HepG2 (cell line): Measurements from ENCODE around the gene IRF5. TPM values are rescaled to one million over a fixed set of nuclear protein-coding genes. Genes with fewer than 3 reads are reported as not detected.
A peak's percentile ranks its signal among the peaks of the same experiment; 100 is the strongest.

Experiments used
- ATAC-seq: fragments of 200-7000 bp; cut with Tn5 transposase; 3 replicates; pipeline ENCODE4 v1.9.1; 2020; ENCODE audit warnings: mild to moderate bottlenecking, moderate library complexity
- BruUV-seq: library from RNA; stranded (reverse); fragments of 400-500 nt; replicated peaks from 2 replicates; lab custom pipeline; 2021; lab: Mats Ljungman, UMichigan
- CTCF ChIA-PET: fragments of 300-600 bp; formaldehyde crosslinking; extraction: SDS; loops from one replicate; lab custom pipeline; 2021; ENCODE audit warnings: low total read pairs, inconsistent platforms, low intra/inter-chr PET ratio; lab: Yijun Ruan, JAX
- POLR2A ChIA-PET: fragments of 350-600 bp; sonication (Branson Sonifier 250); formaldehyde crosslinking; loops from one replicate; lab custom pipeline; 2020; ENCODE audit warnings: antibody characterized with exemption, inconsistent platforms; lab: Yijun Ruan, JAX
- DNase-seq: peaks from one replicate; pipeline ENCODE4 v3.0.0-alpha.2; 2015; ENCODE audit warnings: low spot score
- FAIRE-seq: peaks from 3 replicates; lab custom pipeline; 2011; peaks lifted over from hg19 to GRCh38; lab: Jason Lieb, UNC
- H2AFZ ChIP-seq: one replicate; pipeline ENCODE4 v1.6.1; 2011; ENCODE audit warnings: low read length, inconsistent platforms
- H3K27ac ChIP-seq: fragments of 300-600 bp; 3 replicates; pipeline ENCODE4 v1.8.0; 2011; ENCODE audit warnings: mixed run types, mild to moderate bottlenecking, mixed read lengths, low read length, inconsistent platforms; ENCODE audit not compliant: insufficient read depth; ENCODE audit errors: extremely low read length
- H3K27me3 ChIP-seq, 2 experiments: fragments of 200-600 bp in 1 of 2; 2 replicates in 1 of 2; 3 replicates in 1 of 2; pipeline versions ENCODE4 v1.6.0 to v1.8.0; 2011; ENCODE audit warnings: low read length in 2 of 2, mild to moderate bottlenecking in 2 of 2, moderate library complexity in 2 of 2, inconsistent platforms in 1 of 2; ENCODE audit not compliant: insufficient read depth in 2 of 2, control insufficient read depth in 1 of 2
- H3K36me3 ChIP-seq, 2 experiments: fragments of 200-600 bp in 1 of 2; replicated peaks in 1 of 2; 2 replicates in 1 of 2; 3 replicates in 1 of 2; pipeline versions ENCODE4 v1.5.1 to v1.8.0; 2011; ENCODE audit warnings: low read length in 2 of 2, inconsistent platforms in 1 of 2; ENCODE audit not compliant: insufficient read depth in 2 of 2, control insufficient read depth in 1 of 2
- H3K4me1 ChIP-seq: 2 replicates; pipeline ENCODE4 v1.5.1; 2012; ENCODE audit warnings: low read length, inconsistent platforms; ENCODE audit not compliant: insufficient read depth
- H3K4me2 ChIP-seq: 2 replicates; pipeline ENCODE4 v1.6.0; 2011; ENCODE audit warnings: low read depth, low read length, inconsistent platforms
- H3K4me3 ChIP-seq, 3 experiments: fragments of 200-600 bp in 1 of 3; sonication (generic), shearing (Covaris generic) in 1 of 3; replicated peaks in 1 of 3; 2 replicates each; pipeline ENCODE4 v1.5.1; 2011 to 2016; ENCODE audit warnings: low read length in 3 of 3, inconsistent platforms in 2 of 3, low read depth in 2 of 3, mild to moderate bottlenecking in 2 of 3, control low read depth in 1 of 3, mixed read lengths in 1 of 3; ENCODE audit not compliant: insufficient read depth in 1 of 3
- H3K79me2 ChIP-seq: one replicate; pipeline ENCODE4 v1.6.1; 2011; ENCODE audit warnings: low read length, inconsistent platforms; ENCODE audit not compliant: insufficient read depth
- H3K9ac ChIP-seq: 2 replicates; pipeline ENCODE4 v1.6.0; 2011; ENCODE audit warnings: mild to moderate bottlenecking, low read depth, low read length, inconsistent platforms; ENCODE audit not compliant: insufficient read depth
- H3K9me3 ChIP-seq: 2 replicates; pipeline ENCODE4 v1.5.1; 2012; ENCODE audit warnings: mild to moderate bottlenecking, low read length
- H4K20me1 ChIP-seq: 2 replicates; pipeline ENCODE4 v1.6.0; 2011; ENCODE audit warnings: inconsistent platforms, mild to moderate bottlenecking, low read length, moderate library complexity; ENCODE audit not compliant: insufficient read depth
- MIER3 ChIP-seq: IDR thresholded peaks from 2 replicates; pipeline ENCODE4 v1.6.1; 2016; ENCODE audit warnings: missing compliant biosample characterization, borderline replicate concordance
- RARG ChIP-seq: sonication (generic); formaldehyde crosslinking; IDR thresholded peaks from 2 replicates; pipeline ENCODE4 v1.4.0; 2020; ENCODE audit warnings: low read depth, mild to moderate bottlenecking, missing genetic modification reagents
- ZBTB40 ChIP-seq, 2 experiments: fragments of 450-650 bp in 1 of 2; sonication (generic) in 1 of 2; formaldehyde crosslinking in 1 of 2; IDR thresholded peaks; 2 replicates each; pipeline versions ENCODE4 v1.6.1 to v1.8.0; 2016 to 2022; ENCODE audit warnings: antibody characterized with exemption in 1 of 2, mild to moderate bottlenecking in 1 of 2, missing genetic modification reagents in 1 of 2
- ZNF280B ChIP-seq: sonication (generic); formaldehyde crosslinking; IDR thresholded peaks from 2 replicates; pipeline ENCODE4 v1.5.0; 2020; ENCODE audit warnings: missing genetic modification reagents, mild to moderate bottlenecking, borderline replicate concordance
- ZNF335 ChIP-seq: sonication (generic); formaldehyde crosslinking; IDR thresholded peaks from 2 replicates; pipeline ENCODE4 v1.4.0; 2020; ENCODE audit warnings: missing genetic modification reagents
- ZNF484 ChIP-seq: sonication (generic); formaldehyde crosslinking; IDR thresholded peaks from 2 replicates; pipeline ENCODE4 v1.5.1; 2020; ENCODE audit warnings: mild to moderate bottlenecking, low read depth, missing genetic modification reagents, borderline replicate concordance
- WGBS: methylation state at CpG from one replicate; pipeline ENCODE4 v1.1.6; 2017; ENCODE audit warnings: low lambda C conversion rate; 5-methylcytosine and 5-hydroxymethylcytosine counted together
- in situ Hi-C: cut with HindIII; loops from 2 replicates; pipeline ENCODE4 v1.10.0; 2017; ENCODE audit warnings: low pct_unique_long_range_greater_than_20kb; ENCODE audit not compliant: extremely low pct_ligation_motif_present
- intact Hi-C: fragments of 100-400 bp; cut with micrococcal nuclease; formaldehyde crosslinking; loops from one replicate; pipeline ENCODE4 v1.10.0; 2022; ENCODE audit not compliant: unreplicated experiment
- polyA plus RNA-seq, 8 experiments: library from polyadenylated mRNA; depleted of rRNA in 3 of 8; stranded (reverse) in 7 of 8; unstranded in 1 of 8; fragments of >200 nt; fragmentation: Illumina TruSeq in 4 of 8; extraction: Trizol in 4 of 8; gene quantifications; 2 replicates each; pipeline versions ENCODE4 v1.2.1 to v1.2.3, GENCODE V29; 2011 to 2016; ENCODE audit warnings: low read depth in 4 of 8, missing spikeins in 1 of 8, mixed read lengths in 1 of 8; ENCODE audit not compliant: insufficient read depth in 1 of 8
- total RNA-seq, 5 experiments: library from RNA; depleted of rRNA; stranded (reverse); fragments of >200 nt; fragmentation: Illumina TruSeq; extraction: Trizol; gene quantifications; 2 replicates each; pipeline ENCODE4 v1.2.3, GENCODE V29; 2016; ENCODE audit warnings: low read depth in 1 of 5

IRF5 gene
- total and polyA plus RNA-seq, 2 of the 13 experiments (the other 11 are each of a cell fraction or from before 2014, with no cell fraction given), result 2.0 to 2.9 TPM

GRCh38 chr7:128906766-128907559, 30.8 kb upstream of the IRF5 start:
- no peak for ATAC-seq
- no peak for DNase-seq
- BruUV-seq, result no TSS peak
- H4K20me1 ChIP-seq, result no peaks in the 10 kb centered on the region
- H3K9me3 ChIP-seq, result no peaks in the 10 kb centered on the region
- peaks cover 26% of the 10 kb centered on the region for H3K4me1 ChIP-seq
- no peak overlapping the region for H3K27ac ChIP-seq
- no peak overlapping the region for H3K4me2 ChIP-seq
- peaks cover 0 to 41% of the 10 kb centered on the region in 2 experiments; a peak in 3 of 5 replicates for H3K27me3 ChIP-seq
- H3K9ac ChIP-seq, result no peak overlapping the region
- no peak overlapping the region for H2AFZ ChIP-seq
- POLR2A ChIA-PET, result no interaction called here
- in situ Hi-C loops (loop anchor here (5.0 kb wide), 2 partner anchors 40 to 185 kb away; no protein-coding TSS in a partner anchor), intact Hi-C loops (no loop called here)
- H3K79me2 ChIP-seq, result no peaks in the 10 kb centered on the region
- WGBS, result 21% methylated on average over 4 of the region's 19 CpGs
- no peaks in the 10 kb centered on the region for H3K36me3 ChIP-seq
- FAIRE-seq, result no peak
- CTCF ChIA-PET, result interaction anchor here (1.2 kb wide), 1 partner anchor 184 kb away, joined by 5 read pairs; no protein-coding TSS in a partner anchor
- TF ChIP-seq ZNF280B (CRISPR knock-in tag) (no peak), ZNF335 (CRISPR knock-in tag) (no peak), RARG (CRISPR knock-in tag) (no peak), ZNF484 (CRISPR knock-in tag) (no peak), MIER3 (CRISPR knock-in tag) (no peak), ZBTB40 (IDR thresholded peaks at IDR 0.05) (peak; percentile 96), ZBTB40 (CRISPR knock-in tag; IDR thresholded peaks at IDR 0.05) (no peak)
- no peak overlapping the region for H3K4me3 ChIP-seq
